Measurements from ENCODE around the gene VWA8.

- TF ChIP-seq CTCF (IDR thresholded peaks at IDR 0.05) (no peak), POLR2A (IDR thresholded peaks at IDR 0.05) (no peak)
Measured at GRCh38 chr13:41931337-41931736, 29.6 kb downstream of the VWA8 start.
